HK-2 (cell line): ENCODE results near the gene LRBA.

Experiments used
- DNase-seq: peaks from one replicate; pipeline ENCODE4 v3.0.0-alpha.2; 2018; ENCODE audit not compliant: unreplicated experiment

LRBA gene

GRCh38 chr4:150725957-150726523, 289.0 kb downstream of the LRBA start:
- DNase-seq: no peak

GRCh38 chr4:150723727-150724411, 291.2 kb downstream of the LRBA start:
- DNase-seq: no peak

- no peak for DNase-seq
Measured at GRCh38 chr4:150722908-150723362, 292.1 kb downstream of the LRBA start.

GRCh38 chr4:150720973-150721518, 294.0 kb downstream of the LRBA start:
- DNase-seq: no peak

GRCh38 chr4:150717952-150718351, 297.1 kb downstream of the LRBA start:
- no peak for DNase-seq

GRCh38 chr4:150714462-150715438, 300.3 kb downstream of the LRBA start:
- DNase-seq: no peak

- DNase-seq: no peak
Measured at GRCh38 chr4:150713251-150713650, 301.8 kb downstream of the LRBA start.

GRCh38 chr4:150710770-150711375, 304.2 kb downstream of the LRBA start:
- no peak for DNase-seq

- DNase-seq: no peak
Measured at GRCh38 chr4:150708004-150708403, 307.1 kb downstream of the LRBA start.

- DNase-seq: no peak
Measured at GRCh38 chr4:150699599-150699998, 315.5 kb downstream of the LRBA start.

GRCh38 chr4:150695162-150695561, 319.9 kb downstream of the LRBA start:
- DNase-seq: no peak

- DNase-seq: no peak
Measured at GRCh38 chr4:150694438-150694837, 320.6 kb downstream of the LRBA start.

GRCh38 chr4:150683775-150684350, 331.2 kb downstream of the LRBA start:
- no peak for DNase-seq

- no peak for DNase-seq
Measured at GRCh38 chr4:150682126-150682525, 333.0 kb downstream of the LRBA start.

GRCh38 chr4:150681063-150681462, 334.0 kb downstream of the LRBA start:
- DNase-seq: no peak

- no peak for DNase-seq
Measured at GRCh38 chr4:150680651-150681050, 334.4 kb downstream of the LRBA start.

- no peak for DNase-seq
Measured at GRCh38 chr4:150679765-150680343, 335.2 kb downstream of the LRBA start.

GRCh38 chr4:150679018-150679764, 335.9 kb downstream of the LRBA start:
- no peak for DNase-seq

- no peak for DNase-seq
Measured at GRCh38 chr4:150673793-150674192, 341.3 kb downstream of the LRBA start.

- DNase-seq: no peak
Measured at GRCh38 chr4:150668824-150669223, 346.3 kb downstream of the LRBA start.
